AG09309 (cell line): ENCODE data around the gene ADAM19.

Source experiments
- DNase-seq: peaks from one replicate; pipeline ENCODE4 v3.0.0-alpha.2; 2010; ENCODE audit warnings: low read depth
- H3K4me3 ChIP-seq: 2 replicates; pipeline ENCODE4 v1.5.1; 2011; ENCODE audit warnings: mild to moderate bottlenecking, low read depth, low read length, moderate library complexity; ENCODE audit not compliant: control insufficient read depth
- TF ChIP-seq, protein P1 (sequence below): IDR thresholded peaks from 2 replicates; pipeline ENCODE4 v1.5.1; 2011; ENCODE audit warnings: mild to moderate bottlenecking, low read depth, low read length, inconsistent platforms; ENCODE audit not compliant: insufficient read depth, control insufficient read depth; ENCODE audit errors: missing control alignments

ADAM19 gene

DNA sequence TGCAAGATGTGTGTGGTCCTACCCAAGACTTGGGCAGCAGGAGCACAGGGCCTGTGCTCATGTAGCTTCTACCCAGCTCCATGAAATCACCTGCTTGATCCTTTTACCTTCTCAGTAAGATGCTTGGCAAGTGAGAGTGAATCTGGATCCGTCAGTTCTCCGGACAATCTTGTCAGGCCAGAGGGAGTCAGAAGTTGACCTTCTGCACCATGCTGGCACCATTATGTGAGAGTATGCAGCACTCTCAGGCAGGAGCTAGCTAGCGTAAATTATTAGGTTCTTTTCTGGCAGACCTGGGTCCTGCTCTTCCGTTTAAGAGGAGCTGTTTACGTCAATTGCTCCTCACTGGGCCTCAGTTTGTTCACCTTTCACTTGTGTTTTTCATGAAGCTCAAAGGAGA is 37.0 kb upstream of the ADAM19 start:
- TF ChIP-seq, protein P1, sequence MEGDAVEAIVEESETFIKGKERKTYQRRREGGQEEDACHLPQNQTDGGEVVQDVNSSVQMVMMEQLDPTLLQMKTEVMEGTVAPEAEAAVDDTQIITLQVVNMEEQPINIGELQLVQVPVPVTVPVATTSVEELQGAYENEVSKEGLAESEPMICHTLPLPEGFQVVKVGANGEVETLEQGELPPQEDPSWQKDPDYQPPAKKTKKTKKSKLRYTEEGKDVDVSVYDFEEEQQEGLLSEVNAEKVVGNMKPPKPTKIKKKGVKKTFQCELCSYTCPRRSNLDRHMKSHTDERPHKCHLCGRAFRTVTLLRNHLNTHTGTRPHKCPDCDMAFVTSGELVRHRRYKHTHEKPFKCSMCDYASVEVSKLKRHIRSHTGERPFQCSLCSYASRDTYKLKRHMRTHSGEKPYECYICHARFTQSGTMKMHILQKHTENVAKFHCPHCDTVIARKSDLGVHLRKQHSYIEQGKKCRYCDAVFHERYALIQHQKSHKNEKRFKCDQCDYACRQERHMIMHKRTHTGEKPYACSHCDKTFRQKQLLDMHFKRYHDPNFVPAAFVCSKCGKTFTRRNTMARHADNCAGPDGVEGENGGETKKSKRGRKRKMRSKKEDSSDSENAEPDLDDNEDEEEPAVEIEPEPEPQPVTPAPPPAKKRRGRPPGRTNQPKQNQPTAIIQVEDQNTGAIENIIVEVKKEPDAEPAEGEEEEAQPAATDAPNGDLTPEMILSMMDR = no peak
- H3K4me3 ChIP-seq = no peak overlapping the region
- no peak for DNase-seq

DNA sequence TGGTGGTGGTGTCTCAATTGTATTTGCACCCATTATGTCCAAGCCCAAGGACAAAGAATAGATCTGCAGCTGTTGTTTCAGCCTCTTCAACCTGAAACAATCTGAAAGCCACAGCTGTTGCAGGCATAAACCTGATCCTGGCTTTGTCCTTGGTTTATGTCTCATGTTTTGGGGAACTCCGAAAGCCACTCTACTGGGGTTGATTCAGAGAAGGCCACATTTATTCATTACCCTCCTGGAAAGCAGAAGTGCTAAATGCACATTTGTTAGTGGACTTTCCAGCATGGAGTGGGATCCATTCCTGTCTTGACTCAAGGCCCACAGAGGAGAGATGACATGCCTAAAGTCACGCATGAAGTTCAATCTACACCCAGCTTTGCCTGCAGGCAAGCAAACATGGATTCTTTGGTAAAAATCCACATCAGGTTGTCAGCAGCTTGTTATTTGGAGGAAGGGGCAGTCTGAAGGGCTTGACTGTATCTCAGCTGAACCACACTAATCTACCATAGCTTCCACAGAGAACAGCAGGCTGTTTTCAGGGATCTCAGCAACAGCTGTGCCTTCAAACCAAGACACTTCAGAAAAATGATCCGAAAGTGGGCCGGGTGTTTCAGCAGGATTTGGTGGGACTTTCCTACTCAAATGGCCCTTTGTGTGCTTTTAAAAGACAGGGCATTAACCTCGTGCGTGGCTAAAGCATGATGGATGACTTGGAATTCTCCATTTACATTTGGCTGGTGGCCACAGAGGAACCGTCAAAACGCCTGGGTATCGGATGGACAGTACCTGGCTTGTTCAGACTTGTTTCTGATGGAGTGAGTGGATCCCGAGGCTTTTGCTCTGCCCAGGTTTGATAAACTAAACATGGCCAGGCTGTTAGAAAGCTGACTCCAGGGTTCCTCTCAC is 36.2 kb upstream of the ADAM19 start:
- TF ChIP-seq, protein P1 = no peak
- H3K4me3 ChIP-seq = no peak overlapping the region
- DNase-seq = no peak

DNA sequence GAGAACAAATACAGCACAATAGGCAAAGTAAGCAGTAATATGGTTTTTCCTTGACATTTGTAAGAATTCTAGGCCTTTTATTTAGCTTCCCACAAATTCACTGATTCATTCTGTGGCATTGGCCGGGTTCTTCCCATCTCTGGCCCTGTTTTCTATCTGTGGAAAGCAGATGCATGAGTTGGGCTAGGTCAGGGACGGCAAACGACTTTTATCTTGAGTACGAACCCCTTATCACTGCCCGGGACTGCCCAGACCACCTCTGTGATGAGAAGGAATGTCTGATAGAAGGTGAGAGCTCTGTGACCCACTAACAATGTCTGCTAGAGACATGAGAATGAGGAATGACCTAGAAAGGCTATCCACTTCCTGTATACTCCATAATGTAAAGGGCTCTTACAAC is 35.4 kb upstream of the ADAM19 start:
- no peak for DNase-seq
- TF ChIP-seq, protein P1 = no peak
- no peak overlapping the region for H3K4me3 ChIP-seq

DNA sequence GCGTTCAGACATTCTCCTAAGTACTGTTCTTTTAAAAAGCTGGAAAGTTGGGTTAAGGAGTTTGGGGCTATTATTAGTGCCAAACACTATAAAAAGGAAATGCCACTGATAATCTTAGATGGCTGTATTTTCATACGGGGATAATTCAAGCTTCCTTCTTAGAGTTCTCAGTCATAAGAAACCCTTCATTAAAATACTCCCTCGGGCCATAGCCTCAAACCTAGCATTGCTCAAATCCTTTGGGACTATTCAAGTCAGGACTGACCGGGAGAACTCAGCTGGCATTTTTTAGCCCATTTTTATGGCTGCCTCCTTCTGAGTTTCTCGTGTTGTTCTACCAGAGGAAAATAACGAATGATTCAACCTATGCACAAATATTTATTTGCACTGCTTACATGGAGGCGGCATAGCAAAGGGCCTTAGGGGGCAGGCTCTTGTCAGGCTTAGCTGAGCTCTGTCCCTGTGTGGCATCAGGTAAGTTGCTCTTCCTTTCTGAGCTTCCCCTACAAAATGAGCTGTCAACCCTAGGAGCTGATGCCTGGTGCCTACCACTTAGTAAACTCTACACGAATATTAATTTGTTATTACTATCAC is 33.5 kb upstream of the ADAM19 start:
- TF ChIP-seq, protein P1 = no peak
- DNase-seq = peak; percentile 68
- H3K4me3 ChIP-seq = no peak overlapping the region

DNA sequence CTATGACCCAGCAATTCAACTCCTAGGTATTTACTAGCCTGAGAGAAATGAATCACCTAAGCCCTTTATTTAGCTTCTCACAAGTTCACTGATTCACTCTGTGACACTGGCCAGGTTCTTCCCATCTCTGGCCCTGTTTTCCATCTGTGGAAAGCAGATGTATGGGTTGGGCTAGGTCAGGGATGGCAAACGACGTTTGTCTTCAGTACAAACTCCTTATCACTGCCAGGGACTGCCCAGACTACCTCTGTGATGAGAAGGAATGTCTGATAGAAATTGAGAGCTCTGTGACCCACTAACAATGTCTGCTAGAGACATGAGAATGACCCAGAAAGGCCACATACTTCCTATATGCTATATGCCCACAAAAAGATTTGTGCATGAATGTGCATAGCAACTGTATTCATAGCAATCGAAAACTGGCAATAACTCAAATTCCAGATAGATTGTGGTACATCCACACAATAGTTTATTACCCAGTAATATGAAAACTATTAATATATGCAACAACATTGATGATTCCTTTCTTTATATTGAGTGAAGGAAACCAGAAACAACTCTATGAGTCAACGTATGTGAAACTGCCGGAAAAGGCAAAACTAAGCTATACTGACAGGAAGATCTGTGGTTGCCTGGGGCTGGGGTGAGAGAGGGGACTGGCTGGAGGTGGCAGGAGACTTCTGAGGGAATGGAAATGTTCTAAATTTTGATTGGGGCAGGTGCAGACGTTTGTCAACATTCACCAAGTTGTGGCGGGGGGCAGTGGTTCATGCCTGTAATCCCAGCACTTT is 32.0 kb upstream of the ADAM19 start:
- H3K4me3 ChIP-seq = no peak overlapping the region
- TF ChIP-seq, protein P1 = no peak
- DNase-seq = no peak

DNA sequence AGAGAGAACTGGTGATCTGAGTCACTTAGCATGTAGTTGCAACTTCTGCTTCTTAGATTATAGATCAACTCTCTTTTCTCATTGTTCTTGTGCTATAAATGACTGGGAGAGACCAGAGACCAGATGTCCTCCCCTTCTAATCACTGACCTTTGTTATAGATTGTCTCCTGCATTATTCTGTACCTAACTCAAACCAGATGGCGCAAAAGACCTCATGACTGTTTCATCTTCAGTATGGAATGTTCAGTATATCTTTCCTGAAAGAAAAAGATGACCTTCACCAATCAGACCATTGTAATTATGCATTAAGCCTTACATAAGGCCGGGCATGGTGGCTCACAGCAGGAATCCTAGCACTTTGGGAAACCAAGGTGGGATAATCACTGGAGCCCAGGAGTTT is 30.5 kb upstream of the ADAM19 start:
- TF ChIP-seq, protein P1 = no peak
- DNase-seq = no peak
- no peak overlapping the region for H3K4me3 ChIP-seq
